DMS53 treated with DMSO at 0.1 percent for 48 hours (cell line): ENCODE measurements around the gene IRF2BP2.

Experiments
- DNase-seq: peaks from one replicate; lab custom pipeline; 2025; ENCODE audit not compliant: unreplicated experiment; lab: John Stamatoyannopoulos, UW

The IRF2BP2 gene

GRCh38 chr1:234610061-234610665 lies at the start of gene IRF2BP2:
Gene IRF2BP2, minus strand, starts transcription at chr1:234610178. Its CDS starts 684 bp downstream, at chr1:234609494.
- peak; percentile 65 for DNase-seq

- peak; percentile 16 for DNase-seq
Measured at GRCh38 chr1:234659538-234659937, 49.6 kb upstream of the IRF2BP2 start.

GRCh38 chr1:234658138-234658537 lies 48.2 kb upstream of the IRF2BP2 start:
- peak; percentile 8 for DNase-seq

- DNase-seq: no peak
Measured at GRCh38 chr1:234656944-234657654, 47.1 kb upstream of the IRF2BP2 start.

GRCh38 chr1:234656070-234656895 lies 46.3 kb upstream of the IRF2BP2 start:
- DNase-seq: no peak

GRCh38 chr1:234655328-234656069 lies 45.5 kb upstream of the IRF2BP2 start:
- DNase-seq: no peak

GRCh38 chr1:234654002-234654733 lies 44.2 kb upstream of the IRF2BP2 start:
- DNase-seq: no peak

- DNase-seq: no peak
Measured at GRCh38 chr1:234649432-234650081, 39.6 kb upstream of the IRF2BP2 start.

GRCh38 chr1:234647758-234648157 lies 37.8 kb upstream of the IRF2BP2 start:
- peak; percentile 35 for DNase-seq

- DNase-seq: peak; percentile 90
Measured at GRCh38 chr1:234647245-234647644, 37.3 kb upstream of the IRF2BP2 start.

GRCh38 chr1:234645964-234646363 lies 36.0 kb upstream of the IRF2BP2 start:
- DNase-seq: no peak

- DNase-seq: no peak
Measured at GRCh38 chr1:234645474-234645953, 35.5 kb upstream of the IRF2BP2 start.

- DNase-seq: no peak
Measured at GRCh38 chr1:234644928-234645327, 35.0 kb upstream of the IRF2BP2 start.

GRCh38 chr1:234643850-234644134 lies 33.8 kb upstream of the IRF2BP2 start:
- no peak for DNase-seq

- peak; percentile 95 for DNase-seq
Measured at GRCh38 chr1:234643111-234643849, 33.3 kb upstream of the IRF2BP2 start.

- no peak for DNase-seq
Measured at GRCh38 chr1:234642428-234642827, 32.5 kb upstream of the IRF2BP2 start.

GRCh38 chr1:234639961-234640360 lies 30.0 kb upstream of the IRF2BP2 start:
- no peak for DNase-seq

- DNase-seq: peak; percentile 90
Measured at GRCh38 chr1:234638832-234639799, 29.1 kb upstream of the IRF2BP2 start.
